BE2C (cell line): ENCODE measurements around the gene CFAP68.
"Not testable (repeated sequence)": the region's sequence is repeated elsewhere in the genome, so short reads cannot be mapped to it uniquely, and the experiment has no call there.

Experiments
- DNase-seq: peaks from one replicate; pipeline ENCODE4 v3.0.0-alpha.2; 2020
- H3K27me3 ChIP-seq: fragments of 250-450 bp; sonication (Bioruptor Pico); 2 replicates; pipeline ENCODE4 v1.5.1; 2020; ENCODE audit warnings: mild to moderate bottlenecking
- H3K36me3 ChIP-seq: fragments of 250-450 bp; sonication (Bioruptor Pico); 2 replicates; pipeline ENCODE4 v1.5.1; 2020; ENCODE audit warnings: mild to moderate bottlenecking
- H3K4me1 ChIP-seq: fragments of 250-450 bp; sonication (Bioruptor Pico); 2 replicates; pipeline ENCODE4 v1.5.1; 2020
- H3K4me3 ChIP-seq: 2 replicates; pipeline ENCODE4 v1.5.1; 2011; ENCODE audit warnings: low read depth, low read length
- H3K9me3 ChIP-seq: fragments of 250-450 bp; sonication (Bioruptor Pico); 2 replicates; pipeline ENCODE4 v1.5.1; 2020
- CTCF ChIP-seq: IDR thresholded peaks from 2 replicates; pipeline ENCODE4 v1.5.1; 2012; ENCODE audit warnings: mild to moderate bottlenecking, low read depth, low read length

The CFAP68 gene

GRCh38 chr11:111932611-111932950, 53.2 kb downstream of the CFAP68 start:
- no peak for TF ChIP-seq CTCF
- Histone ChIP-seq H3K4me3 (no peak overlapping the region), H3K9me3 (no peaks in the 10 kb centered on the region), H3K4me1 (peaks cover 2% of the 10 kb centered on the region), H3K36me3 (no peaks in the 10 kb centered on the region), H3K27me3 (no peaks in the 10 kb centered on the region)
- no peak for DNase-seq

- not testable (repeated sequence) for H3K9me3 ChIP-seq, H3K27me3 ChIP-seq, H3K4me3 ChIP-seq, H3K36me3 ChIP-seq, DNase-seq, H3K4me1 ChIP-seq
Observed at GRCh38 chr11:111933176-111933575, 53.8 kb downstream of the CFAP68 start.

GRCh38 chr11:111933872-111934271, 54.5 kb downstream of the CFAP68 start:
- TF ChIP-seq CTCF, result no peak
- Histone ChIP-seq H3K9me3 (no peaks in the 10 kb centered on the region), H3K4me3 (no peak overlapping the region), H3K4me1 (peaks cover 3% of the 10 kb centered on the region), H3K36me3 (no peaks in the 10 kb centered on the region), H3K27me3 (no peaks in the 10 kb centered on the region)
- DNase-seq, result no peak

- Histone ChIP-seq H3K9me3 (no peaks in the 10 kb centered on the region), H3K4me3 (no peak overlapping the region)
- no peak for TF ChIP-seq CTCF
Observed at GRCh38 chr11:111934306-111934705, 55.0 kb downstream of the CFAP68 start.

More at GRCh38 chr11:111934306-111934705, 55.0 kb downstream of the CFAP68 start:
- no peaks in the 10 kb centered on the region for H3K27me3 ChIP-seq
- no peaks in the 10 kb centered on the region for H3K36me3 ChIP-seq
- no peak for DNase-seq
- H3K4me1 ChIP-seq, result peaks cover 8% of the 10 kb centered on the region
